Activated CD4-positive, alpha-beta memory T cell treated with anti-CD3 and anti-CD28 coated beads, Interleukin-2, amount 10 ng/mL, durations not matched to agents 7 days and 5 days (primary cell): ENCODE measurements around the gene C6orf136. TPM values are rescaled to one million over a fixed set of nuclear protein-coding genes. Genes with fewer than 3 reads are reported as not detected.

ENCODE experiments used
- CTCF ChIA-PET: fragments of 350-600 bp; sonication (Branson Sonifier 250); formaldehyde crosslinking; loops from one replicate; lab custom pipeline; 2021; ENCODE audit warnings: antibody characterized with exemption, inconsistent platforms; lab: Charles Lee
- POLR2A ChIA-PET: fragments of 350-600 bp; sonication (Branson Sonifier 250); formaldehyde crosslinking; loops from one replicate; lab custom pipeline; 2021; ENCODE audit warnings: antibody characterized with exemption; lab: Charles Lee
- DNase-seq: peaks from one replicate; pipeline ENCODE4 v3.0.0-alpha.2; 2020
- H3K27ac Mint-ChIP-seq: one replicate; pipeline ENCODE4 v1.8.0; 2021; ENCODE audit warnings: mild to moderate bottlenecking, mixed read lengths
- H3K27me3 Mint-ChIP-seq: one replicate; pipeline ENCODE4 v1.8.0; 2021; ENCODE audit warnings: mixed read lengths
- H3K36me3 Mint-ChIP-seq: one replicate; pipeline ENCODE4 v1.8.0; 2021; ENCODE audit warnings: low read depth, mixed read lengths
- H3K4me1 Mint-ChIP-seq: one replicate; pipeline ENCODE4 v1.8.0; 2021; ENCODE audit warnings: mixed read lengths
- H3K4me3 Mint-ChIP-seq: one replicate; pipeline ENCODE4 v1.8.0; 2021; ENCODE audit warnings: mild to moderate bottlenecking, mixed read lengths
- H3K9me3 Mint-ChIP-seq: one replicate; pipeline ENCODE4 v1.8.0; 2021; ENCODE audit warnings: mixed read lengths
- total RNA-seq, 2 experiments: library from RNA; stranded (reverse); gene quantifications; one replicate each; pipeline ENCODE4 v1.2.3, GENCODE V29; 2021

Gene C6orf136
- total RNA-seq, 2 experiments from 2014 or later: 21.7 to 24.4 TPM

DNA sequence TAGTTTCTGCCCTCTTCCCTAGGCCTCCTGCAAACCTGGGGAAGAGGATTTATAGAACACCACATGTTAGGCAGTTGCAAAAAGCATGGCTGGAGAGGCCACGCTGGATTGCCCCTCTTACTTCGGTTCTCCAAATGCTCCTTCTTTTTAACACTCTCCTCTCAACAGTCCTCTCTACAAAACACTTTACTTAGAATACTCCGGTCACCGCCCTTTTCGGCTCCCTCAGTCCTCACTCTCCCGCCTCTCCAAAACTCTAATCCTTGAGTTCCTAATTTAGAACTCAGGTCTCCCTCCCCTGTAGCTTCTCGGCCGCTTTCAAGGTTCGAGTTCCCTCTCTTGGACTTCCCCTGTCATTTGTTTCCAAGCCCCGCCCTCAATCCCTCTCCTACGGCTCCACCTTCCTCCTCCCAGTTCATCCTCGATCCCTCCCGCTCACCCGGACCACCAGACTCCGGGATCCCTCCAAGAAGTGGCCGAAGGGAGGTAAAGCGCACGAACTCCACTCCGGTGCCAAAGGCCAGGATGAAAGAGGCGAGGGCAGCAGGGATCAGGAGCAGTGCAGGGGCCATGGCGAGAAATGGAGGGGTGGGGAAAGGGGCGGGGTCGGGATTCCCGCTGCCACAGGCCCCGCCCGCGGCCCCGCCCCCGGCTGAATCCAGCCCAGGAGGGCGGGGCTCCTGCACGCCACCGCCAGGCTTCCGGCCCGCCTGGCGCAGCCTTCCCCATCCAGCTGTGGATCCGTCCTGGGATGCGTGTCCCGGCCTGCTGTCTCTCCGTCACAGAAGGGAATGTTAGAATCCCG, 43.7 kb downstream of the C6orf136 start, which contains the start of gene NRM:
Gene NRM, minus strand, starts transcription at position 582 of the 805 bp plus-strand sequence. Its CDS starts 10 bp downstream, at position 572.
- DNase-seq: peak; percentile 79
- Mint-ChIP-seq H3K27me3 (no peaks in the 10 kb centered on the region), H3K27ac (peak within 1 kb of the TSS; percentile 94), H3K36me3 (peaks cover 27% of the 10 kb centered on the region), H3K9me3 (no peaks in the 10 kb centered on the region), H3K4me1 (peaks cover 45% of the 10 kb centered on the region), H3K4me3 (peak within 1 kb of the TSS; percentile 93)
- POLR2A ChIA-PET: interaction anchor here (0.6 to 6.6 kb wide), 11 partner anchors 9 to 76 kb away, joined by 3 to 88 read pairs (median 5); partner anchors contain the start of genes FLOT1, MDC1 and TUBB
- CTCF ChIA-PET: interaction anchor here (1.1 to 4.8 kb wide), 4 partner anchors 12 to 158 kb away, joined by 3 to 31 read pairs (median 7); partner anchors contain the start of gene MDC1

DNA sequence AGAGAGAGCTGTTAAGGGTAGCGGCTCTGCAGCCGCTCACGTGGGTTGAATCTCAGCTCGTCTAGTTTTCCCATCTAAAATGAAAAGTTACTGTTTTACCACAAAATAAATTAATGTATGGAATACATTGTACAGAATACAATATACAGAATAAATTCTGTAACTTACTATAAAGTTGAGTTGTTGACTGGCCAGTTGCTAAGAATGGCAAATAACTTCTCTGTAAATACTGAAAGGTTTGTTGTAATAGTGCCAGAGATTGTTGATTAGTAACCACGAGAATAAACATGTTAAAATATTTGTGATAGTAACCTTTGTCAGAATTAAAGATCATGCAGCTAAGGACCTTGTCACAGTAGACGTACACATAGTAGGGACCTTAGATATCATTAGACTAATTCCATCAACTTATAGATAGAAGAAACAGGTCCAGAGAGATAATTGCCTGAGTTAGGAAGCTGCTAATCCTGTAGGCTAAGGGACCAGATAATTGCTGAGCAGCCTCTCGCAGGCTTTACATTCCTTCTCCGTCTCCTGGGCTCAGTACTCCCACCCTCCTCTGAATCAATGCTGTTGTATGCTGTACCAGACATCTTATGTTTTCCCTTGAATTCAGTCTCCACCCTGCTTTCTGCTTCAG, 44.4 kb downstream of the C6orf136 start:
- no peaks in the 10 kb centered on the region for H3K9me3 Mint-ChIP-seq
- H3K27ac Mint-ChIP-seq: no peak overlapping the region
- ChIA-PET POLR2A (interaction anchor here (0.6 to 6.6 kb wide), 11 partner anchors 8 to 77 kb away, joined by 3 to 88 read pairs (median 5); partner anchors contain the start of genes FLOT1, MDC1 and TUBB), CTCF (interaction anchor here (1.1 to 4.8 kb wide), 4 partner anchors 12 to 159 kb away, joined by 3 to 31 read pairs (median 7); partner anchors contain the start of gene MDC1)
- peaks cover 45% of the 10 kb centered on the region for H3K4me1 Mint-ChIP-seq
- no peaks in the 10 kb centered on the region for H3K27me3 Mint-ChIP-seq
- peak overlapping the region; percentile 93 for H3K4me3 Mint-ChIP-seq
- DNase-seq: no peak
- H3K36me3 Mint-ChIP-seq: peaks cover 20% of the 10 kb centered on the region

DNA sequence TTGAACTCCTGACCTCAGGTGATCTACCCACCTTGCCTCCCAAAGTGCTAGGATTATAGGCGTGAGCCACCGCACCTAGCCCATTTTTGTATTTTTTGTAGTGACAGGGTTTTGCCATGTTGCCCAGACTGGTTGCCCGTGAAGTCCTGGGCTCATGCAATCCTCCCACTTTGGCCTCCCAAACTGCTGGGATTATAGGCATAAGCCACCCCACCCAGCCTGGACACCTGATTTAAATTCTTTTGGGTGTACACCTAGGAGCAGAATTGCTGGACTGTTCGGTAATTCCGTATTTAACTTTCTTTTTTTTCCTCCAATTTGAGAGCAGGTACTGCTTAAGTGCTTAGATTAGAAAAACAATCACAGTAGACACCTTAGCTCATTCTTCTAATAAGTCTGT, 49.5 kb downstream of the C6orf136 start:
- Mint-ChIP-seq H3K9me3 (no peaks in the 10 kb centered on the region), H3K4me1 (peaks cover 8% of the 10 kb centered on the region), H3K27ac (no peak overlapping the region), H3K4me3 (no peak overlapping the region), H3K36me3 (peaks cover 12% of the 10 kb centered on the region), H3K27me3 (no peaks in the 10 kb centered on the region)
- ChIA-PET CTCF (interaction anchor here (1.2 kb wide), 1 partner anchor 20 kb away, joined by 4 read pairs; the partner anchor contains the start of gene MDC1), POLR2A (interaction anchor here (1.6 to 2.1 kb wide), 2 partner anchors 9 to 12 kb away, joined by 6 read pairs; no protein-coding TSS in a partner anchor)
- DNase-seq: no peak

DNA sequence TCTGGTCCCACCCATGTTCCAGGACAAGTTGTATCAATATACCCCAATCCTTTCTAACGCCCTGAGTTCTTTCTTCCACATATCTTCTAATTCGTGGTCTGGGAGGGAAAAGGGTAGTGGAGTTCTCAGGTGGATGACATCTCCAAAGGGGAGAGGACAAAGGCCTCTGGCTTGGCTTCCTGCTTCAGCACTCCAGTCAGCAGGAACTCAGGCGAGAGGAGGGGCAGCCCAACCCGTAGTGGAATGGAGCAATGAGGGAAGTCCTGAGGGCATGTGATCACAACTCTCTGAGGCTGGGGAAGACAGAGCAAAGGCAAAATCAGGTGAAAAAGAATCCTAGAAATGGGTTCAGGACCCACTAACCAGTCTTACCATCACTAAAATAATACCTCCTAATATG, 53.4 kb downstream of the C6orf136 start:
- no peak overlapping the region for H3K27ac Mint-ChIP-seq
- POLR2A ChIA-PET: interaction anchor here (0.8 kb wide), 1 partner anchor 17 kb away, joined by 3 read pairs; the partner anchor contains the start of gene MDC1
- no peaks in the 10 kb centered on the region for H3K27me3 Mint-ChIP-seq
- no peaks in the 10 kb centered on the region for H3K4me1 Mint-ChIP-seq
- CTCF ChIA-PET: interaction anchor here (1.4 kb wide), 1 partner anchor 30 kb away, joined by 3 read pairs; no protein-coding TSS in a partner anchor
- peaks cover 46% of the 10 kb centered on the region for H3K36me3 Mint-ChIP-seq
- no peak overlapping the region for H3K4me3 Mint-ChIP-seq
- DNase-seq: no peak
- no peaks in the 10 kb centered on the region for H3K9me3 Mint-ChIP-seq

Other genes with a start within 250 kb of the C6orf136 start
- 100 to 1,000 TPM; 757 to 767 TPM for gene HLA-E, start 157.6 kb upstream of the C6orf136 start, total RNA-seq
- 10 to 100 TPM; 62.1 to 70.8 TPM for gene GNL1, start 90.6 kb upstream of the C6orf136 start, total RNA-seq
- gene PRR3, start 89.8 kb upstream of the C6orf136 start, total RNA-seq: 10 to 100 TPM; 15.3 TPM
- gene ABCF1, start 75.7 kb upstream of the C6orf136 start, total RNA-seq: 10 to 100 TPM; 64.3 to 65.2 TPM
- 100 to 1,000 TPM in 1 of 2 experiments, 10 to 100 TPM in 1; 96.1 to 103 TPM for gene PPP1R10, start 29.9 kb upstream of the C6orf136 start, total RNA-seq
- 10 to 100 TPM; 42.4 to 42.8 TPM for gene MRPS18B, start 29.3 kb upstream of the C6orf136 start, total RNA-seq
- 1 to 10 TPM; 6.3 to 8.0 TPM for gene ATAT1, start 20.3 kb upstream of the C6orf136 start, total RNA-seq
- gene DHX16, start 25.9 kb downstream of the C6orf136 start, total RNA-seq: 10 to 100 TPM; 35.6 to 37.6 TPM
- gene PPP1R18, start 39.5 kb downstream of the C6orf136 start, total RNA-seq: 100 to 1,000 TPM; 269 to 283 TPM
- 10 to 100 TPM; 40.5 to 41.1 TPM for gene NRM, start 43.9 kb downstream of the C6orf136 start, total RNA-seq
- gene MDC1, start 70.1 kb downstream of the C6orf136 start, total RNA-seq: 10 to 100 TPM; 49.7 to 54.6 TPM
- 1,000 to 10,000 TPM; 1,162 to 1,172 TPM for gene TUBB, start 73.2 kb downstream of the C6orf136 start, total RNA-seq
- 100 to 1,000 TPM; 125 to 131 TPM for gene FLOT1, start 95.6 kb downstream of the C6orf136 start, total RNA-seq
- 10 to 100 TPM; 11.2 to 13.1 TPM for gene IER3, start 97.4 kb downstream of the C6orf136 start, total RNA-seq
- gene DDR1, start 237.4 kb downstream of the C6orf136 start, total RNA-seq: 1 to 10 TPM; 1.8 to 3.2 TPM